Panc1 (cell line): ENCODE measurements around the gene SYNDIG1L.

ENCODE experiments used
- POLR2AphosphoS5 ChIP-seq: IDR thresholded peaks from 2 replicates; pipeline ENCODE4 v1.6.1; 2012; ENCODE audit warnings: mild to moderate bottlenecking, low read depth, low read length, moderate library complexity
- TCF7L2 ChIP-seq: IDR thresholded peaks from 2 replicates; pipeline ENCODE4 v1.6.1; 2011; ENCODE audit warnings: mild to moderate bottlenecking, low read depth, low read length, inconsistent platforms
- TF ChIP-seq, protein P1 (sequence below): fragments of 450-650 bp; IDR thresholded peaks from 2 replicates; pipeline ENCODE4 v1.5.1; 2017; ENCODE audit warnings: mild to moderate bottlenecking
- TF ChIP-seq, protein P2 (sequence below), 2 experiments: IDR thresholded peaks; 2 replicates each; pipeline ENCODE4 v1.6.1; 2011 to 2012; ENCODE audit warnings: low read depth in 2 of 2, control low read depth in 1 of 2, low read length in 1 of 2, mild to moderate bottlenecking in 1 of 2, moderate library complexity in 1 of 2; ENCODE audit not compliant: insufficient read depth in 1 of 2

DNA sequence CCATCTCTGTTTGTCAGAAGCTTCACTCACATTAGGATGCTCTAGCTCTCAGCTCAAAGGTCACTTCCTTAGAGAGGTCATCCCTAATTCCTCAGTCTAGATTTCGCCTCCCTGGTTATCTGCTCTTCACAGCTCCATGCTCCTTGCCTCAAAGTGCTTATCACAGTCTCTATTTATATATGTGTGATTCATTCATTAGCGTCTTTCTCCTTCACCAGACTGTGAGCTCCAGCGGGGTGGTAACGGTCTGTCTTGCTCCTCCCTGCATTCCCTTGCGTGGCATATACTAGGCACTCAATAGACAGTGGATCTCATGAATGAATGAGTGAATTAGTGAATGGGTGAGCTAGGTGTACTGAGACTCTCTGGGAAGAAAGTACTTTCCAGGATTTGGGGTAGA lies 6.9 kb downstream of the SYNDIG1L start:
- no peak for TF ChIP-seq TCF7L2
- TF ChIP-seq, protein P1, sequence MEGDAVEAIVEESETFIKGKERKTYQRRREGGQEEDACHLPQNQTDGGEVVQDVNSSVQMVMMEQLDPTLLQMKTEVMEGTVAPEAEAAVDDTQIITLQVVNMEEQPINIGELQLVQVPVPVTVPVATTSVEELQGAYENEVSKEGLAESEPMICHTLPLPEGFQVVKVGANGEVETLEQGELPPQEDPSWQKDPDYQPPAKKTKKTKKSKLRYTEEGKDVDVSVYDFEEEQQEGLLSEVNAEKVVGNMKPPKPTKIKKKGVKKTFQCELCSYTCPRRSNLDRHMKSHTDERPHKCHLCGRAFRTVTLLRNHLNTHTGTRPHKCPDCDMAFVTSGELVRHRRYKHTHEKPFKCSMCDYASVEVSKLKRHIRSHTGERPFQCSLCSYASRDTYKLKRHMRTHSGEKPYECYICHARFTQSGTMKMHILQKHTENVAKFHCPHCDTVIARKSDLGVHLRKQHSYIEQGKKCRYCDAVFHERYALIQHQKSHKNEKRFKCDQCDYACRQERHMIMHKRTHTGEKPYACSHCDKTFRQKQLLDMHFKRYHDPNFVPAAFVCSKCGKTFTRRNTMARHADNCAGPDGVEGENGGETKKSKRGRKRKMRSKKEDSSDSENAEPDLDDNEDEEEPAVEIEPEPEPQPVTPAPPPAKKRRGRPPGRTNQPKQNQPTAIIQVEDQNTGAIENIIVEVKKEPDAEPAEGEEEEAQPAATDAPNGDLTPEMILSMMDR: no peak
- TF ChIP-seq POLR2AphosphoS5: no peak
- TF ChIP-seq, protein P2, sequence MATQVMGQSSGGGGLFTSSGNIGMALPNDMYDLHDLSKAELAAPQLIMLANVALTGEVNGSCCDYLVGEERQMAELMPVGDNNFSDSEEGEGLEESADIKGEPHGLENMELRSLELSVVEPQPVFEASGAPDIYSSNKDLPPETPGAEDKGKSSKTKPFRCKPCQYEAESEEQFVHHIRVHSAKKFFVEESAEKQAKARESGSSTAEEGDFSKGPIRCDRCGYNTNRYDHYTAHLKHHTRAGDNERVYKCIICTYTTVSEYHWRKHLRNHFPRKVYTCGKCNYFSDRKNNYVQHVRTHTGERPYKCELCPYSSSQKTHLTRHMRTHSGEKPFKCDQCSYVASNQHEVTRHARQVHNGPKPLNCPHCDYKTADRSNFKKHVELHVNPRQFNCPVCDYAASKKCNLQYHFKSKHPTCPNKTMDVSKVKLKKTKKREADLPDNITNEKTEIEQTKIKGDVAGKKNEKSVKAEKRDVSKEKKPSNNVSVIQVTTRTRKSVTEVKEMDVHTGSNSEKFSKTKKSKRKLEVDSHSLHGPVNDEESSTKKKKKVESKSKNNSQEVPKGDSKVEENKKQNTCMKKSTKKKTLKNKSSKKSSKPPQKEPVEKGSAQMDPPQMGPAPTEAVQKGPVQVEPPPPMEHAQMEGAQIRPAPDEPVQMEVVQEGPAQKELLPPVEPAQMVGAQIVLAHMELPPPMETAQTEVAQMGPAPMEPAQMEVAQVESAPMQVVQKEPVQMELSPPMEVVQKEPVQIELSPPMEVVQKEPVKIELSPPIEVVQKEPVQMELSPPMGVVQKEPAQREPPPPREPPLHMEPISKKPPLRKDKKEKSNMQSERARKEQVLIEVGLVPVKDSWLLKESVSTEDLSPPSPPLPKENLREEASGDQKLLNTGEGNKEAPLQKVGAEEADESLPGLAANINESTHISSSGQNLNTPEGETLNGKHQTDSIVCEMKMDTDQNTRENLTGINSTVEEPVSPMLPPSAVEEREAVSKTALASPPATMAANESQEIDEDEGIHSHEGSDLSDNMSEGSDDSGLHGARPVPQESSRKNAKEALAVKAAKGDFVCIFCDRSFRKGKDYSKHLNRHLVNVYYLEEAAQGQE (IDR thresholded peaks at IDR 0.05; ENCODE audit: insufficient read depth in 1 of 2, low read depth in 2 of 2, low read length in 1 of 2): no peak
